Astrocyte (in vitro differentiated cells and primary cell): Measurements from ENCODE around the gene CHST9. TPM values are rescaled to one million over a fixed set of nuclear protein-coding genes. Genes with fewer than 3 reads are reported as not detected.

Source experiments
- DNase-seq: peaks from one replicate; pipeline ENCODE4 v3.0.0-alpha.2; 2010; ENCODE audit warnings: low read depth
- FAIRE-seq: peaks from 2 replicates; lab custom pipeline; 2011; peaks lifted over from hg19 to GRCh38; lab: Jason Lieb, UNC
- H2AFZ ChIP-seq: 2 replicates; pipeline ENCODE4 v1.6.0; 2012; ENCODE audit warnings: low read depth, low read length, inconsistent platforms
- H3K27ac ChIP-seq: 2 replicates; pipeline ENCODE4 v1.5.1; 2011; ENCODE audit warnings: low read depth, low read length, inconsistent platforms
- H3K27me3 ChIP-seq: 2 replicates; pipeline ENCODE4 v1.6.0; 2011; ENCODE audit warnings: low read length, inconsistent platforms; ENCODE audit not compliant: insufficient read depth
- H3K36me3 ChIP-seq: 2 replicates; pipeline ENCODE4 v1.5.1; 2011; ENCODE audit warnings: low read length, inconsistent platforms; ENCODE audit not compliant: insufficient read depth
- H3K4me1 ChIP-seq: 2 replicates; pipeline ENCODE4 v1.5.1; 2011; ENCODE audit warnings: low read length, inconsistent platforms; ENCODE audit not compliant: insufficient read depth
- H3K4me2 ChIP-seq: 2 replicates; pipeline ENCODE4 v1.6.0; 2012; ENCODE audit warnings: low read length, inconsistent platforms
- H3K4me3 ChIP-seq: 2 replicates; pipeline ENCODE4 v1.5.1; 2011; ENCODE audit warnings: low read depth, mild to moderate bottlenecking, low read length, inconsistent platforms; ENCODE audit not compliant: insufficient read depth
- H3K79me2 ChIP-seq: 2 replicates; pipeline ENCODE4 v1.6.0; 2012; ENCODE audit warnings: mild to moderate bottlenecking, low read length, inconsistent platforms; ENCODE audit not compliant: insufficient read depth
- H3K9ac ChIP-seq: 2 replicates; pipeline ENCODE4 v1.6.0; 2012; ENCODE audit warnings: mild to moderate bottlenecking, low read length, inconsistent platforms
- H3K9me3 ChIP-seq: 2 replicates; pipeline ENCODE4 v1.5.1; 2012; ENCODE audit warnings: low read depth, mild to moderate bottlenecking, low read length, inconsistent platforms; ENCODE audit not compliant: insufficient read depth
- H4K20me1 ChIP-seq: 2 replicates; pipeline ENCODE4 v1.6.0; 2012; ENCODE audit warnings: low read length, inconsistent platforms; ENCODE audit not compliant: insufficient read depth
- H3K27ac Mint-ChIP-seq: one replicate; pipeline ENCODE4 v1.8.0; 2021; ENCODE audit warnings: mild to moderate bottlenecking, mixed read lengths; ENCODE audit not compliant: unreplicated experiment
- H3K27me3 Mint-ChIP-seq: one replicate; pipeline ENCODE4 v1.8.0; 2021; ENCODE audit warnings: low read depth, mixed read lengths; ENCODE audit not compliant: unreplicated experiment
- H3K36me3 Mint-ChIP-seq: one replicate; pipeline ENCODE4 v1.8.0; 2021; ENCODE audit warnings: low read depth, mixed read lengths; ENCODE audit not compliant: unreplicated experiment
- H3K4me1 Mint-ChIP-seq: one replicate; pipeline ENCODE4 v1.8.0; 2021; ENCODE audit warnings: low read depth, mixed read lengths; ENCODE audit not compliant: unreplicated experiment
- H3K4me3 Mint-ChIP-seq: one replicate; pipeline ENCODE4 v1.8.0; 2021; ENCODE audit warnings: mild to moderate bottlenecking, moderate library complexity, mixed read lengths; ENCODE audit not compliant: unreplicated experiment
- H3K9me3 Mint-ChIP-seq: one replicate; pipeline ENCODE4 v1.8.0; 2021; ENCODE audit warnings: mild to moderate bottlenecking, mixed read lengths; ENCODE audit not compliant: unreplicated experiment
- EZH2 ChIP-seq: IDR thresholded peaks from 2 replicates; pipeline ENCODE4 v1.6.1; 2012; ENCODE audit warnings: mild to moderate bottlenecking, low read length, inconsistent platforms; ENCODE audit not compliant: insufficient read depth
- total RNA-seq: library from RNA; stranded (reverse); gene quantifications from 2 replicates; pipeline ENCODE4 v1.2.1, GENCODE V29; 2021
- TF ChIP-seq, protein P1 (sequence below): IDR thresholded peaks from 2 replicates; pipeline ENCODE4 v1.5.1; 2011; ENCODE audit warnings: low read depth, mild to moderate bottlenecking, inconsistent platforms, low read length, moderate library complexity; ENCODE audit not compliant: insufficient read depth

Gene CHST9
- total RNA-seq, 1 donor from 2014 or later: 1.3 TPM

DNA sequence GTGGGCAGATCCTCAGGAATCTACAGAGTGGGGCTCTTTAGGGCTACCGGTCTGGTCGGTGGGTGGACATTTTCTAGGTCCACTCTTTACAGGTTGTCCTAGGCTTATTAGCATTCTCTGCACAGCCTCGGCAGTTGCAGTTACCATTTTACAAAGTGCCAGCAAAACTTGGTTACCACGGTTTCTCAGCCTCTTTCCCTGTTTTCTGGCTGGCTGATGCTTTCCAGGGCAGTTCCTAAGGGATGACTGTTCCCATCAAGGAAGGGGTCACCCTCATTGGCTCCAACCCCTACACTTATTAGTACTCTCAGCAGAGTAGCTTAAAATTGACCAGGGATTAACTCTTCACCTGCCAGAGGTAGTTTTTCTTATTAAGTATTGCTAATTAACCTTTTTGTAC, 317.6 kb downstream of the CHST9 start:
- H3K4me1 Mint-ChIP-seq: peaks cover 2% of the 10 kb centered on the region
- FAIRE-seq: no peak
- Histone ChIP-seq H3K27me3 (peaks cover 12% of the 10 kb centered on the region), H3K9me3 (no peaks in the 10 kb centered on the region), H2AFZ (no peak overlapping the region), H3K4me2 (no peak overlapping the region), H3K4me3 (no peak overlapping the region), H4K20me1 (no peaks in the 10 kb centered on the region), H3K79me2 (no peaks in the 10 kb centered on the region), H3K9ac (no peak overlapping the region), H3K36me3 (no peaks in the 10 kb centered on the region), H3K4me1 (no peaks in the 10 kb centered on the region), H3K27ac (no peak overlapping the region)
- no peaks in the 10 kb centered on the region for H3K9me3 Mint-ChIP-seq
- H3K36me3 Mint-ChIP-seq: no peaks in the 10 kb centered on the region
- H3K4me3 Mint-ChIP-seq: no peak overlapping the region
- H3K27ac Mint-ChIP-seq: no peak overlapping the region
- peaks cover 28% of the 10 kb centered on the region for H3K27me3 Mint-ChIP-seq
- no peak for TF ChIP-seq EZH2
- TF ChIP-seq, protein P1, sequence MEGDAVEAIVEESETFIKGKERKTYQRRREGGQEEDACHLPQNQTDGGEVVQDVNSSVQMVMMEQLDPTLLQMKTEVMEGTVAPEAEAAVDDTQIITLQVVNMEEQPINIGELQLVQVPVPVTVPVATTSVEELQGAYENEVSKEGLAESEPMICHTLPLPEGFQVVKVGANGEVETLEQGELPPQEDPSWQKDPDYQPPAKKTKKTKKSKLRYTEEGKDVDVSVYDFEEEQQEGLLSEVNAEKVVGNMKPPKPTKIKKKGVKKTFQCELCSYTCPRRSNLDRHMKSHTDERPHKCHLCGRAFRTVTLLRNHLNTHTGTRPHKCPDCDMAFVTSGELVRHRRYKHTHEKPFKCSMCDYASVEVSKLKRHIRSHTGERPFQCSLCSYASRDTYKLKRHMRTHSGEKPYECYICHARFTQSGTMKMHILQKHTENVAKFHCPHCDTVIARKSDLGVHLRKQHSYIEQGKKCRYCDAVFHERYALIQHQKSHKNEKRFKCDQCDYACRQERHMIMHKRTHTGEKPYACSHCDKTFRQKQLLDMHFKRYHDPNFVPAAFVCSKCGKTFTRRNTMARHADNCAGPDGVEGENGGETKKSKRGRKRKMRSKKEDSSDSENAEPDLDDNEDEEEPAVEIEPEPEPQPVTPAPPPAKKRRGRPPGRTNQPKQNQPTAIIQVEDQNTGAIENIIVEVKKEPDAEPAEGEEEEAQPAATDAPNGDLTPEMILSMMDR: no peak
- no peak for DNase-seq

DNA sequence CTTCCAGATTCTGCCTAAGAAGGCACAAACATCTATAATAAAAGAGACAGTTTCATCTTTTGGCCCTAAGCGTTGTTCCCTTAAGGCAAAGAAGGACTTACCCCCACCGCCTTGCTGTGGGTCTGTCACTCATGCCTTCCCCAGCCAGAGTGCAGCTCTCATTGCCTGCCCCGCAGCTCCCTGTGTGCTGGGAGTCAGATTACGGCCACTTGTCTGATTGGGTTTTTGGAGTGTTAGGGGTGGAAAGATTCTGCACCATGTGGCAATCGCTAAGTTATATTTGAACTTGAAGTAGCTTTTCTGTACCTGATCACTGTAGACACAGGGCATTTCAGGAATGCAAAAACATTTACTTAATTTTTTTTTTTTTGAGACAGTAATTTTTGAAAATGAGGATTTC, 319.6 kb downstream of the CHST9 start, which contains the start of gene AQP4:
TSS of gene AQP4 (minus strand) at position 151 of the 400 bp plus-strand sequence. CDS start at position 133, 18 bp downstream.
- peaks cover 2% of the 10 kb centered on the region for H3K4me1 Mint-ChIP-seq
- H3K4me2 ChIP-seq: no peak within 1 kb of the TSS
- H3K4me1 ChIP-seq: no peaks in the 10 kb centered on the region
- H3K9me3 ChIP-seq: no peaks in the 10 kb centered on the region
- H3K9ac ChIP-seq: no peak within 1 kb of the TSS
- H3K27me3 Mint-ChIP-seq: peaks cover 34% of the 10 kb centered on the region
- no peak for DNase-seq
- H3K36me3 Mint-ChIP-seq: no peaks in the 10 kb centered on the region
- no peak within 1 kb of the TSS for H3K4me3 ChIP-seq
- H3K9me3 Mint-ChIP-seq: no peaks in the 10 kb centered on the region
- no peak within 1 kb of the TSS for H3K27ac ChIP-seq
- FAIRE-seq: no peak
- no peaks in the 10 kb centered on the region for H3K36me3 ChIP-seq
- no peaks in the 10 kb centered on the region for H4K20me1 ChIP-seq
- no peak within 1 kb of the TSS for H3K4me3 Mint-ChIP-seq
- H3K27ac Mint-ChIP-seq: no peak within 1 kb of the TSS
- no peaks in the 10 kb centered on the region for H3K79me2 ChIP-seq
- no peak for TF ChIP-seq EZH2
- TF ChIP-seq, protein P1: no peak
- H3K27me3 ChIP-seq: peaks cover 12% of the 10 kb centered on the region
- H2AFZ ChIP-seq: no peak within 1 kb of the TSS

DNA sequence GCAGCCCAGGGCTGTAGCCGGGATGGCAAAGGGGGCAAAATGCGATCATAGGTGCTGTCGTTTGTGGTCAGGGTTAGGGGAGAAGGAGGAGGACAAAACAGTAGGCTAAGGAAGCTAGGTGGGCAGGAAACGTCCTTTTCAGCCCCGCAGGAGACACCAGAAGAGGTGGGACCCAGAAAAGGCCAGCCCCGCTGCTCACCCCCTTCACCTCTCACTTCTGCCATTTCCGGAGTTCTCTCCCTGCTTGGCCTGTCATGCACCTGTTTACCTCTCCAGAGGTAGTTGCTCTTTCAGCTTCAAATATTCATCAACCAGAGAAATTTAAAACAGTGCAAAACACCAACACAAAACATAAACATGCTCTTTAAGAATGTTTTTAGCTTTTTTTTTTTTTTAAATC, 320.4 kb downstream of the CHST9 start:
- H3K27ac Mint-ChIP-seq: no peak overlapping the region
- TF ChIP-seq, protein P1: no peak
- TF ChIP-seq EZH2: no peak
- no peaks in the 10 kb centered on the region for H3K9me3 Mint-ChIP-seq
- DNase-seq: no peak
- H3K4me1 Mint-ChIP-seq: peaks cover 2% of the 10 kb centered on the region
- H3K27me3 Mint-ChIP-seq: peaks cover 34% of the 10 kb centered on the region
- Histone ChIP-seq H3K79me2 (no peaks in the 10 kb centered on the region), H3K27ac (no peak overlapping the region), H4K20me1 (no peaks in the 10 kb centered on the region), H3K4me3 (no peak overlapping the region), H3K27me3 (peaks cover 12% of the 10 kb centered on the region), H3K9me3 (no peaks in the 10 kb centered on the region), H3K36me3 (no peaks in the 10 kb centered on the region), H3K4me1 (no peaks in the 10 kb centered on the region), H3K4me2 (no peak overlapping the region), H3K9ac (no peak overlapping the region), H2AFZ (no peak overlapping the region)
- no peak overlapping the region for H3K4me3 Mint-ChIP-seq
- no peaks in the 10 kb centered on the region for H3K36me3 Mint-ChIP-seq
- no peak for FAIRE-seq
